Stomach (tissue), 4 donors: ENCODE measurements around the gene CARD14.

ENCODE experiments used
- EP300 ChIP-seq: sonication (generic); formaldehyde crosslinking; IDR thresholded peaks from one replicate; pipeline ENCODE4 v1.6.1; 2017; ENCODE audit warnings: antibody characterized with exemption
- POLR2A ChIP-seq, 4 donors: fragments of 450-650 bp; IDR thresholded peaks; one replicate each; pipeline ENCODE4 v1.6.1; 2016; ENCODE audit warnings: antibody characterized with exemption in 4 of 4, control low read depth in 2 of 4, mild to moderate bottlenecking in 1 of 4, moderate library complexity in 1 of 4
- POLR2AphosphoS5 ChIP-seq, 3 donors: sonication (generic); formaldehyde crosslinking; IDR thresholded peaks; one replicate each; pipeline ENCODE4 v1.6.1; 2016; ENCODE audit warnings: antibody characterized with exemption in 3 of 3
- TF ChIP-seq, protein P1 (sequence below), 7 experiments: fragments of 450-650 bp in 4 of 7; fragments of 200-600 bp in 3 of 7; sonication (generic) in 3 of 7; IDR thresholded peaks; one replicate each; pipeline ENCODE4 v1.5.1; 2016 to 2019; ENCODE audit warnings: antibody characterized with exemption in 7 of 7, control low read depth in 2 of 7, mild to moderate bottlenecking in 1 of 7

DNA sequence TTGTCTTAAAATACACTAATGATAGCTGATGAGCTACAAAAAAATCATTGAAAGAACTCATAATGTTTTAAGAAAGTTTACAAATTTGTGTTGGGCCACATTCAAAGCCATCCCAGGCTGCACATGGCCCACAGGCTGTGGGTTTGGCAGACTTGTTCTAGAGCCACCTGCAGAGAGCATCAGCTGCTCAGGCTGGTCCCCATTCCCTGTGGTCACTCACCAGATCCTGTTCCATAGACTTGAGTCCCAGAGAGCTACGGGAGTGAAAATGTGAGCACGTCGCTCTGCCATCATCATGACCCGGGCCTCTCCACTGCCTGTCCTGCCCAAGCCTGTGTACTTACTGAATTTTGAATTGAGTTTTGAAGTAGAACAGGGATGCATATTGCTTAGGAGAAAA lies 57.3 kb downstream of the CARD14 start:
- TF ChIP-seq, protein P1, sequence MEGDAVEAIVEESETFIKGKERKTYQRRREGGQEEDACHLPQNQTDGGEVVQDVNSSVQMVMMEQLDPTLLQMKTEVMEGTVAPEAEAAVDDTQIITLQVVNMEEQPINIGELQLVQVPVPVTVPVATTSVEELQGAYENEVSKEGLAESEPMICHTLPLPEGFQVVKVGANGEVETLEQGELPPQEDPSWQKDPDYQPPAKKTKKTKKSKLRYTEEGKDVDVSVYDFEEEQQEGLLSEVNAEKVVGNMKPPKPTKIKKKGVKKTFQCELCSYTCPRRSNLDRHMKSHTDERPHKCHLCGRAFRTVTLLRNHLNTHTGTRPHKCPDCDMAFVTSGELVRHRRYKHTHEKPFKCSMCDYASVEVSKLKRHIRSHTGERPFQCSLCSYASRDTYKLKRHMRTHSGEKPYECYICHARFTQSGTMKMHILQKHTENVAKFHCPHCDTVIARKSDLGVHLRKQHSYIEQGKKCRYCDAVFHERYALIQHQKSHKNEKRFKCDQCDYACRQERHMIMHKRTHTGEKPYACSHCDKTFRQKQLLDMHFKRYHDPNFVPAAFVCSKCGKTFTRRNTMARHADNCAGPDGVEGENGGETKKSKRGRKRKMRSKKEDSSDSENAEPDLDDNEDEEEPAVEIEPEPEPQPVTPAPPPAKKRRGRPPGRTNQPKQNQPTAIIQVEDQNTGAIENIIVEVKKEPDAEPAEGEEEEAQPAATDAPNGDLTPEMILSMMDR (IDR thresholded peaks at IDR 0.05) = no peak
- no peak for TF ChIP-seq POLR2AphosphoS5 (IDR thresholded peaks at IDR 0.05)
- no peak for TF ChIP-seq POLR2A (IDR thresholded peaks at IDR 0.05)
- TF ChIP-seq EP300 = no peak
